HG03442 (cell line): Measurements from ENCODE around the gene P2RX1.
"Not testable (repeated sequence)": the region's sequence is repeated elsewhere in the genome, so short reads cannot be mapped to it uniquely, and the experiment has no call there.

Experiments used
- ATAC-seq: cut with Tn5 transposase; IDR thresholded peaks from one replicate; pipeline ENCODE4 v1.9.1; 2021; ENCODE audit warnings: mild to moderate bottlenecking, moderate library complexity; ENCODE audit not compliant: unreplicated experiment

P2RX1 gene

DNA sequence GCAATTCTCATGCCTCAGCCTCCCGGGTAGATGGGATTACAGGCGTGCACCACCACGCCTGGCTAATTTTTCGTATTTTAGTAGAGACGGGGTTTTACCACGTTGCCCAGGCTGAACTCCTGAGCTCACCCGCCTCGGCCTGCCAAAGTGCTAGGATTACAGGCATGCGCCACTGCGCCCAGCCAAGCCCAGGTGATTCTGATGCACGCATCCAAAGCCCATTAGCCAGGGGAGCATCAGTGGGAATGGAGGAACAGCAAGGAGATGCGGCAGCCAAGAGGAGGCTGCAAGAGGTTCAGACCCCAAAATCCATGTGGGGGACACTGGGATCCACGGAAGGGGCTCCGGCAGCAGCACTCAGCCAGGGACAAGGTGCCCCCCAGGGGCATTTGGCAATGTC is 35.9 kb upstream of the P2RX1 start:
- ATAC-seq, result no peak

DNA sequence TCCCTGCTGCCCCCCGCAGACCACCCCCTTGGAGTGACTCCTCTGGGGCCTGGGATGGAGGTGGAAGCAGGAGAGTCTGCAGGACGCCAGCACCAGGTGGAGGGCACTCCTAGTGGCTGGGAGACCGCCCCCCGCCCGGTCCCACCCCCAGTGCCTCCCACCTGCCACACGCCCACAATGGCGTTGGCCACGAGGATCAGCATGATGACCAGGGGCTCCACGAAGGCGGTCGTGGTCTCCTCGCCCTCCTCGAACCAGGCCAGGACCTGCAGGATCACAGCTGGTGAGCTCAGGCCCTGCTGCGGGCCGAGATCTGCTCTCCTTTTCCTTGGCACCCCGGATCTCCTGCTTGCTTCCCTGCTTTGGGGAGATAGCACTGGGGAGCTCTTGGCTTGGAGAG is 35.2 kb upstream of the P2RX1 start:
- no peak for ATAC-seq

DNA sequence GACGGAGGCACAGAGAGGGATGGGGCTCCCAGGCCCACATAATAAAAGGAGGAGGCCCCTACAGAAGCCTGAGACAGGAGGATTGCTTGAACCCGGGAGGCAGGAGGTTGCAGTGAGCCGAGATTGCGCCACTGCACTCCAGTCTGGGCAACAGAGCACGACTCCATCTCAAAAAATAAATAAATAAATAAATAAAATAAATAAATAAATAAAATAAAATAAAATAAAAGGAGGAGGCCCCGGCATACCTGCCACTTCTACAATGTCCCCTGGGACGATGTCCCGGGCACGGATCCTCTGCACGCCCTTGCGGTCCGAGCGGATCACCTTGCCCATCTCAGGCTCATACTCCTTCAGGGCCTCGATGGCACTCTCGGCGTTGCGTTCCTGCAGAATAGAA is 34.7 kb upstream of the P2RX1 start:
- ATAC-seq, result no peak

DNA sequence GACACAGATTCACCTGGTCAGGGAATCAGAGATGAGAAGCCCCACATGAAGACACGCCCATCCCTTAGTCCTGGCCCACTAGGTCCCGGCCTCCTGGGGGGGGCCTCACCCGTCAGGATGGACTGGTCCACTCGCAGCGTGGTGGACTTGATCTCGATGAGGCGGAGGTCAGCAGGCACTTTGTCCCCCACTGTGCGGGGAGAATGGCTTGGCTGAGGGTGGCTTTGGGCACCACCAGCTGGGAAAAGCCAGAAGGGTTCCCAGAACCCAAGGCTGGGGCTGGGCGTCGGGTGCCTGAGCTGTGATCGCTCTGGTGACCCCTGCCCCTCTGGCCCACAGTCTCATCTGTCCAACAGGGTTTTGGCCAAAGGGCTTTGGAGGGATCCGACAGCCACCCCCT is 34.3 kb upstream of the P2RX1 start:
- no peak for ATAC-seq

DNA sequence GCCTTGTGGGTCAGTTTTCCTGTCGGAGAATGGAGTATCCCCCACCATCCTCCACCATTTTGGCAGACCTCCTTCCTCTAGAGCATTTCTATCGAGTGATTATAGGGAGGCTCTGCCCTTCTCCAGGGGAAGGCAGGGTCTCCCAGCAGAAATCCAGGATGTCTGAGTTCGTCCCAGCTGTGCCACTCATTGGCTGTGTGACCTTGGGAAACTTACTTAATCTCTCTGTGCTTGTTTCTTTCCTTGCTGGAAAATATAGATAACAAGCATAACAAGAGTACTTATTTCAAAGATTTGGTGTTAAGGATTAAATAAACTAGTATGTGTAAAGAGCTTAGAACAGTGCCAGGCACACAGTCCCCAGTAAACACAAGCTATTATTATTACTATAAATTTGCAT is 33.2 kb upstream of the P2RX1 start:
- ATAC-seq, result no peak

DNA sequence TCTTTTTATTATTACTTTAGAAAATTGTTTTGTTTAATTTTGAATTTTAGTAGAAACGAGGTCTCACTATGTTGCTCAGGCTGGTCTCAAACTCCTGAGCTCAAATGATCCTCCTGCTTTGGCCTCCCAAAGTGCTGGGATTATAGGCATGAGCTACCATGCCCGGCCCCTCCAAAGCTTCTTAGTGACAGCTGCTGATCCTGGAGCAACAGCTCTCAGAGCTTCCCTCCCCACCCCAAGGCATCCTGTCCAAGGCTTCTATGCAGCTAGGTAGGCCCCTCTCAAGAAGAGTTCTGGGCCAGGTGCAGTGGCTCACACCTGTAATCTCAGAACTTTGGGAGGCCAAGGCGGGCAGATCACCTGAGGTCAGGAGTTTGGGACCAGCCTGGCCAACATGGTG is 32.3 kb upstream of the P2RX1 start:
- not testable (repeated sequence) for ATAC-seq

DNA sequence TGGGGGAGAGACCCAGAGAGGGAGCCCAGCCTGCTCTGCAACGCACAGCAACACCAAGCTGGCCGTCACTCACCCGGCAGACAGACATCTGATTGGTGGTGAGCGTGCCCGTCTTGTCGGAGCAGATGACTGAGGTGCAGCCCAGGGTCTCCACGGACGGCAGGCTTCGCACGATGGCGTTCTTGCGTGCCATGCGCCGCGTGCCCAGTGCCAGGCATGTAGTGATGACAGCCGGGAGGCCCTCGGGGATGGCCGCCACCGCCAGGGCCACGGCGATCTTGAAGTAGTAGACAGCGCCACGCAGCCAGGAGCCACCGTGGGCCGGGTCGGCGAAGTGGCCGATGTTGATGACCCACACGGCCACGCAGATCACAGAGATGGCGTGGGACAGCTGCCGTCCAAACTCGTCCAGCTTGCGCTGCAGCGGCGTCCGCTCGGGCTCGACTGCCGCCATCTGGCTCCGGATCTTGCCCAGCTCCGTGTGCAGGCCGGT is 31.1 kb upstream of the P2RX1 start:
- ATAC-seq, result no peak

DNA sequence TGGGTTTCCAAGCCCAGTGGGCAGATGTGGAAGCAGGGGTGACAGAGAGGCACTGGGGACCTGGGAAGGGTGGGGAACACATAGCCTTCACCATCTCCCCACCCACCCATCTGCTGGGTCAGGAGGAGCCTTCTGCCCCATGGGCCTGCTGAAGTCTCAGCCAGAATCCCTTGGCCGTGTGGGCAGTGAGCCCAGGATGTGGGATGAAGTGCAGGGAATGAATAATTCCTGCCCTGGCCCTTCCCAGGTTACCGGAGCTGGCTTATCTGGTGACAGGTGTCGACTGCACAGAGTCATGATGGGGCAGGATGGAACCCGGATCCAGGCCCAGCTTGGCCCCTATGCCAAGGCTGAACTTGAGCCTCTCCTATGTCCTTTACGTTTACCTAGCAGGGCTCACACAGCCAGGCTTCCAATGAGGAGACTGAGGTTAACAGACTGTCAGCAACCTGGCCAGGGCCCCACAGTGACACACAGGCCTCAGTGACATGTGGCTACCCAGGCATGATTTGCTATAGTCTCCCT is 30.5 kb upstream of the P2RX1 start:
- no peak for ATAC-seq

DNA sequence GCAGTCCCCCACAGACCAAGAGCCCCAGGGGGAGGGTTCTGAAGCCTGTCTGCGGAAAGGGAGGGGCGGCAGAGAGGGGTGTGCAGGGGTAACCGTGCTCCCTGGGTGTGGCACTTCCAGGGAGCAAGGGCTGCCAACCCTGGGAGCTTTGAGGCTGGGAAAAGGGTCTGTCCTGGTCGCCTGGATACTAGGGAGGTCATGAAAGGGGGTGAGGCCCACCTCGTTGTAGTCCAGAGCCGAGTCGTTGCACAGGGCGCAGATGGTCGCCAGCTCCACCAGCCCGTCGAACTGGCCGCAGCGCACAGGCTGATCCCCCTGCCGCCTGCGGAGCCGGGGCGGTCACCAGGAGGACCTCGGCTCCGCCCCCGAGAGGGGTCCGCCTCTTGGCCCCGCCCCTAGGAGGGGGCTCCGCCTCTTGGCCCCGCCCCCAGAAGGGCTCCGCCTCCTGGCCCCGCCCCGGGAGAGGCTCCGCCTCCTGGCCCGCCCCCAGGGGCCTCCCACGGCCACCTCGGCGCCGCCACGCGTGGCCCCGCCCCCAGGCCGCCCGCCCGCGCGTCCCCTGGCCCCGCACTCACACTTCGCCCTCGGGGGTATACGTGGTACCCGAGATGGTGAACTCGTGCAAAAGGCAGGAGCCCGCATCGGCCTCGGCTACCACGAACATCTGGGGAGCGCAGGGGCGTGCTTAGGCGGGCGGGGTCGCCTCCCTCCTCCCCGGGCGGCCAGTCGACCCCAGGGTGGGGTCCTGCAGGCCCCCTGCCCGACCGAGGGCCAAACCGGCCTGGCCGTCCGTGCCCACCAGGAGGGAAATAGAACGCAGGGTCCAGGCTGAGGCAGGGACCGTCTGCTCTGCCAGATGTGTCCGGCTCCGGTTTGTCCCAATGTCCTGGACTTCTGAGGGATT is 28.5 kb upstream of the P2RX1 start:
- ATAC-seq, result no peak

DNA sequence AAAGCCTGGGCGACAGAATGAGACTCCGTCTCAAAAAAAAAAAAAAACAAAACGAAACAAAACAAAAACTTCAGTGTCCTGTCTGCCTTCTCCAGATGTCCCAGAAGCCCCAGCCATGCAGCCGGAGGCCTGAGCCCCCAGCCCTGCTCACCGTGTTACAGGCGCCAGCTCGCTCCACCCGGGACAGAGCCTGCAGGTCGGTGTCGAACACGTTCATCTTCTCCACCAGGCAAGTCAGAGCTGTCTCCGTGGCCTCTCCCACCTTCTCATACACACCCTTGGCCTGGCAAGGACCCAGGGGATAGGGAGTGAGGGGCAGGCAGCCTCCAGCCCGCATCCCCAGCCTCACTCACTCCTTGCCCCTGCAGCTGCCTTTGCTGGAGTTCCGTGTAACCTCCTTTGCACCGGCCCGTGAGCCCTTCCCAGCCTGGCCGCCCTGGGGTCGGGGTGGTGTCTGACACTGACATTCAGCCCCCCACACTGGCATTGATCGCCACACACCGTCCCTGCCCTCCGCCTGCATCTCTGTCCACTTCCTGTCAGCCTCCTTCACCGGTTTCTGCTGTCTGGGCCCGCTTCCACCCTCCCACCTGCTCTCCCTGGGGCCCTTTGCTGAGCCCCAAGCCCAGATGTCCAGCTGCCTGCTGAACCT is 27.1 kb upstream of the P2RX1 start:
- no peak for ATAC-seq

DNA sequence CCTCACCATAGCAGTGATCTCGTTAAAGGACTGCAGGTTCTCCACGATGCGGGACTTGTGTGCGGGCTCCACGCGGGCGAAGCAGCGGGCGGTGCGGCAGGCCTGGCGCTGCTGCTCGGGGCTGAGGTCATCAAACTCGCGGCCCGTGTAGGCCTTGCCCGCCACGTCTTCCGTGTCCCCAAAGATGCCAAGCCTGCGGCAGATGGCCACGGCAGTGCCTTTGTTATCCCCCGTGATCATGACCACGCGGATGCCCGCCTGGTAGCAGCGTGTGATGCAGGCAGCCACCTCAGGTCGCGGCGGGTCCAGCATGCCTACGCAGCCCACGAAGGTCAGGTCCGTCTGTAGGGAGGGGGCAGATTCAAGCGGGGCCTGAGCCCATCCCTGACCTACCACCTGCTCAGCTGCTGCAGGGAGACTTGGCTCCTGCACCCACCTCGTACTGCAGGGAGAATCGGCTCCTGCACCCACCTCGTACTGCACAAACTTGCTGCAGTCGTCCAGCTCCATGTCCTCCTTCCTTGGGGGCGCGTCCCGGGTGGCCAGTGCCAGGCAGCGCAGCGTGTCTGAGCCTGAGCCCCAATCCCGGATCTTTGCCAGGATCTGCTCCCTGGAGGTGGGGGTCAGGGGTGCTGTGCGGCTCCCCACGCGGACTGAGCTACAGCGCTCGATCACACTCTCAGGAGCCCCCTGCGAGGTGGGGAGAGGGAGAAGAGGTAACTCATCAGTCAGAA is 24.9 kb upstream of the P2RX1 start:
- no peak for ATAC-seq

DNA sequence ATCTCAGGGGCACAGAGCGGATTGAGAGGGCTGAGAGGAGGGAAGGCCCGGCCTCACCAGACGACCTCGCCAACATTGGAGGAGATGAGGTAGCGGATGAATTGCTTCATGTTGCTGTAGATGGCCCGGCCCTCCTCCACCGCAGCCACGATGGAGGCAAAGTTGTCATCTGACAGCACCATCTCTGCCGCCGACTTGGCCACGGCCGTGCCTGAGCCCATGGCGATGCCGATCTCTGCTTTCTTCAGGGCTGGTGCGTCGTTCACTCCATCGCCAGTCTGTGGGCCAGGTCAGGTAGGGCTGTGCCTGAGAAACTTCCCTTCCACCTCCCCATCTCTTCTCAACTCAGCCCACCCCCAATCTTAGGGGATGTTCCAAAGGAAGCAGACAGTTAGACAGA is 21.1 kb upstream of the P2RX1 start:
- no peak for ATAC-seq

DNA sequence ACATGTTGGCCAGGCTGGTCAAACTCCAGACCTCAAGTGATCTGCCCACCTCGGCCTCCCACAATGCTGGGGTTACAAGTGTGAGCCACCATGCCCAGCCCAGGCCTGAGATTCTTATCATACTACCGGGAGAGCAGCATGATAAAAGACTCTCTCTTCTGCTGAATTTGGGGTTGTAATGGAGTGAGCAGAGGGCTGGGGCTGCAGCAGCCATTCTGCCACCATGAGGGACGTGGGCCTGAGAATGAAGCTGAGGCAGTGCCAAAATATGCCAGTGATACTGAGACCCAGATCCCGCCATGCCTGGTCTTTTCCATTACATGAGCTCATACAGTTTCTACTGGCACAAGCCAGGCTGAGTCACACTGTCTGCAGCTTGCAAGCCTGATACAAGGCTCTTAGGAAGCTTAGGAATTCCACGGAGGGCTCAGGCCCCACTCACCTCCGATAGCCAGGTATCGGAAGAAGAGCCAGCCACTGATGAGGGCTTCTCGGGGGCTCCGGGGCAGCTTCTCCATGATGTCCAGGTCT is 19.6 kb upstream of the P2RX1 start:
- ATAC-seq, result no peak

DNA sequence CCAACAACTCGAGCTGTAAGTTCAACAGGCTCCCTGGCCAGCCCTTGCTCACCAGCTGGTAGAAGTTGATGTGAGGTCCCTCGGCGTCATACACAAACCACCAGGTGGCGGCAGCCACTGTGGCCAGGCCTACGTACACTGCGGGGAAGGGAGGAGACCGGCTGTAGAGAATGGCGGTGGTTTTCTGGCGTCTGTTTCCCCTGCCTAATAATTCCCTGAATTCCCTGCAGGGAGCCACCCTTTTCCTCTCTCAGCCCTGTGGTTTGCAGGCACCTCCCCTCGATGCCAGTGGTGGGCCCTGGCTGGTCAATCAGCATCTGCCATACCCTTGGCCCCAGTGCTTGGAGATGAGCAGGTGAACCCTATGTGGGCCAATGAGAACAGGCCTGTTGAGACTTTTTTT is 18.9 kb upstream of the P2RX1 start:
- no peak for ATAC-seq

DNA sequence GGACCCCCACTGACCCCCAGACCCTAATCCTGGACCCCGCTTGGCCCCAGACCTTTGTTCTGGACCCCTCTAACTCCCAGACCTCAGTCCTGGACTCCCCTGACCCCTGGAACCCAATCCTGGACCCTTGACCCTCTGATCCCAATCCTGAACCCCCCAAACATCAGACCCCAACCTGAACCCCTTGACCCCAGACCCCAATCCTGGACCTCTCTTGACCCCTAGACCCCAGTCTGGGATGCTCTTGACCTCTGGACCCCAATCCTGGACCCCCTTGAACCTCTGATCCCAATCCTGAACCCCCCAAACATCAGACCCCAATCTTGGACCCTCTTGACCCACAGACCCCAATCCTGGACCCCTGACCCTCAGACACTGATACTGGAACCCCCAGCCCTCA is 13.5 kb upstream of the P2RX1 start:
- no peak for ATAC-seq

DNA sequence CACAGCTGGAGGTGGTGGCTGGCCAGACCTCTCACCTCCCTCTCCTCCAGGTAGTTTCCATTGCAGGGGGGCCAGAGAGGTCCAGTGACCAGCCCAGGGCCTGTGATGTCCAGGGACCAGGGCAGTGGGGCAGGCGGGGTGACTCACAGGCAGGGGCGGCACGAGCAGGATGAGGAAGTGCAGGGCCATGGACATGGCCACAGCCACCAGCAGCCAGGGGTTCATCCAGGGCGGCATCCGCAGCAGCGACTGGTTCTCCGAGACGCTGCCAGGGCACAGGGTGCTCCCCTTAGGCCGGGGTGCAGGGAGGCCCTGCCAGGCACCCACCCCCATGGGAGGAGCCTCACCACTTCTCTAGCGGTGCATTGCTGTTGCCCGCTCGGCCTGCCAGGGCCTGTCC is 12.9 kb upstream of the P2RX1 start:
- ATAC-seq, result no peak

DNA sequence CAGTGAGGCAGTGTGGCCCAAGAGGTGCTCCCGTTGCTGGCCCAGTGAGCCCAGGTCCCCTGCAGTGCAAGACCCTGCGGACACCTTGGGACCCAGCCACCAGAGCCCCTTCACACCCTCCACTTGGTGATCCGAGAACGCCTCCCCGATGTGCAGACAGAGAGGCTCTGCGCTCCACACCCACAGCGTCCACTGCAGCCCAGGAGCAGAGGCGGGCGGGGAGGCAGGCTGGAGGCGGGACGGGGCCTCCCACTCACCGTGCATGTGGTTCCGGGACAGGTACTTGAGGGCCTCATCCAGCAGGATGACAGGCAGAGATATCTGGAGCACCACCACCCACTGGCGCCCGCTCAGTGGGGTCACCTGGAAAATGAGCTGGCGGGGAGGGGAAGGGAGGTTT is 12.1 kb upstream of the P2RX1 start:
- ATAC-seq, result no peak

DNA sequence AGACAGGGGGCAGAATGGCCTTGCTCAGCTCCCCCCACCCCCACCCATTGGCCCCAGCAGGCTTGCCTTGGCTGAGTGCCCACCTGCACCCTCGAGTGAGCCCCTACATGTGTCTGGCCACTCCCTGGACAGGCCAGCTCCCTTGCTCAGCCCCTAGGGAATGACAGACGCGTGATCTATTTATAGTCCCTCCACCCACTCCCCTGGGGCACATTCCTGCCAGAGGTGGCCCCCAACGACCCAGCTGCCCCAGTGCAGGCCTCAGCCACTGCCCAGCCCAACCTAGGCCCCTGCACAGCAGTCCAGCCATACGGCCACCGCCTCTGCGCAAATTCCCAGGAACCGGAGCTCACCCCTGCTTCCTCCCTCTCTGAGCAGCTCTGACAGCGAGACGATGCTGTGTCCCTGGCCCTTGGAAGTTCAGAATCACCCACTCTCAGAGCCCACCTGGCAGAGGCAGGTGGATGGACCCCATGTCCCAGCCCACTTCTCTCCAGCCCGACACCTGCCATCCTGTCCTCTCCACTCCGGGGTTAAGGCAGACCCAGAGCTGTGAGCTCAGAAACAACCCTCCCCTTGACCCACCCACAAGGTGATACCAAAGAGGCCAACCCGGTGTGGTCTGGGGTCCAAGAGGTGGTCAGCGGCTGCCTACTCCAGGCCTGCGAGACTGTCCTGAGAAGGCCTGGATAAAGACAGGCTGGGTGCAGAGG is 11.5 kb upstream of the P2RX1 start:
- ATAC-seq, result no peak

DNA sequence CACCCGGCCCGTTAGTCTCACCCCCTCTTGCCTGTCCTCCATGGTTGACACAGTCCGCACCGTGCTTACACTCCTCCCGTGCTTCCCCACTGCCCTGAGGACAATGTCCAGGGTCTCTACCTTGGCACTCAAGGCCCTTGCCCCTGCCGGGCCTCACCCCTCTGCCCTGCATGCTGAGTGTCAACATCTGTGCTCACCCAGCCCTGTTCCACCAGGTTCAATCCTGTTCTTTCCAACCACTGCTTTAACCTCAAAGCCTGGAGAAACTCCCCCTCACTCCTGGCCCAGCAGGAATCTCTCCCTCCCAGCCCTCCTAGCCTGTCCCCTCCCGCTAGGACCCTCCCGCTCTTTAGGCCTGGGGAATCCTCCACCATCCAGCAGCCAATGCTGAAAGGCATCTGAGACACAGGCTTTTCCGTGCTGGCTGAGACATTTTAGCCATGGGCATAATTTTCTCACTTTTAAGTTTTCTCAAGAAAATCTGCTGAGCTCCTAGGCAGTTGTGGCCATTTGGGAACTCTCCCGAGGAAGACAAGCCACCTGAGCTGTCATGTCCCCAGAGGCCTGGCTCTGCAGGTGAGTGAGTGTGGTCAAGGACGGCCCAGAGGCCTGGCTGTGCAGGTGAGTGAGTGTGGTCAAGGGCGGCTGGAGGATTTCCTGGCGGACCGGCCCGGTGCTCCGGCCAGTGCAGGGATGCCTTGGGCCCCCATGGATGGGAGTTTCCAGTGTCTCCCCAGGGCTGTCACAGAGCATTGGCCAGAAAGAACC is 10.8 kb upstream of the P2RX1 start:
- no peak for ATAC-seq
